ENCODE measurements around the gene UTRN. TPM values are rescaled to one million over a fixed set of nuclear protein-coding genes. Genes with fewer than 3 reads are reported as not detected.

Gene UTRN
- total RNA-seq, 1 experiment from 2014 or later: 79.7 TPM

GRCh38 chr6:144250276-144250675, 34.9 kb upstream of the UTRN start:
- H2BK120ac ChIP-seq (ENCODE audit: low read depth, low read length, poor library complexity, severe bottlenecking): no peak overlapping the region
- peaks cover 2% of the 10 kb centered on the region; the same call in 1 of the 2 replicates for H3K4me1 ChIP-seq (ENCODE audit: insufficient read depth, low read length)
- H3K27me3 ChIP-seq (ENCODE audit: insufficient read depth, low read length): no peaks in the 10 kb centered on the region
- H2BK15ac ChIP-seq (ENCODE audit: low read depth, low read length): no peak overlapping the region
- TF ChIP-seq, protein P1, sequence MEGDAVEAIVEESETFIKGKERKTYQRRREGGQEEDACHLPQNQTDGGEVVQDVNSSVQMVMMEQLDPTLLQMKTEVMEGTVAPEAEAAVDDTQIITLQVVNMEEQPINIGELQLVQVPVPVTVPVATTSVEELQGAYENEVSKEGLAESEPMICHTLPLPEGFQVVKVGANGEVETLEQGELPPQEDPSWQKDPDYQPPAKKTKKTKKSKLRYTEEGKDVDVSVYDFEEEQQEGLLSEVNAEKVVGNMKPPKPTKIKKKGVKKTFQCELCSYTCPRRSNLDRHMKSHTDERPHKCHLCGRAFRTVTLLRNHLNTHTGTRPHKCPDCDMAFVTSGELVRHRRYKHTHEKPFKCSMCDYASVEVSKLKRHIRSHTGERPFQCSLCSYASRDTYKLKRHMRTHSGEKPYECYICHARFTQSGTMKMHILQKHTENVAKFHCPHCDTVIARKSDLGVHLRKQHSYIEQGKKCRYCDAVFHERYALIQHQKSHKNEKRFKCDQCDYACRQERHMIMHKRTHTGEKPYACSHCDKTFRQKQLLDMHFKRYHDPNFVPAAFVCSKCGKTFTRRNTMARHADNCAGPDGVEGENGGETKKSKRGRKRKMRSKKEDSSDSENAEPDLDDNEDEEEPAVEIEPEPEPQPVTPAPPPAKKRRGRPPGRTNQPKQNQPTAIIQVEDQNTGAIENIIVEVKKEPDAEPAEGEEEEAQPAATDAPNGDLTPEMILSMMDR (conservative IDR thresholded peaks at IDR 0.05): no peak
- H2BK20ac ChIP-seq (ENCODE audit: low read depth, low read length, poor library complexity, severe bottlenecking): no peak overlapping the region
- no peak overlapping the region for H3T11ph ChIP-seq (ENCODE audit: low read length)
- DNase-seq: no peak
- Mint-ChIP-seq H3K4me3 (no peak overlapping the region), H3K27ac (peak overlapping the region in 1 of 3 experiments; percentile 30; a peak in 1 of 7 replicates), H3K4me1 (peaks cover 14 to 29% of the 10 kb centered on the region in 2 experiments), H3K9me3 (peaks cover 0 to 4% of the 10 kb centered on the region in 2 experiments; a peak in 3 of 5 replicates), H3K36me3 (ENCODE audit: insufficient read depth in 1 of 3, low read depth in 3 of 3) (peaks cover 0 to 16% (median 0%) of the 10 kb centered on the region in 3 experiments; a peak in 3 of 7 replicates), H3K27me3 (ENCODE audit: low read depth) (no peaks in the 10 kb centered on the region)
- H3K79me1 ChIP-seq (ENCODE audit: insufficient read depth, low read depth, low read length, poor library complexity, severe bottlenecking): no peaks in the 10 kb centered on the region
- H3K23ac ChIP-seq (ENCODE audit: insufficient read length, low read depth, low read length): no peak overlapping the region
- H3K27ac ChIP-seq (ENCODE audit: insufficient read length, low read depth, low read length): no peak overlapping the region
- H3K14ac ChIP-seq (ENCODE audit: insufficient read depth, low read length): no peak overlapping the region
- H2AFZ ChIP-seq (ENCODE audit: low read length): no peak overlapping the region
- no peak overlapping the region for H3K56ac ChIP-seq (ENCODE audit: insufficient read length, low read depth, low read length)
- H3K79me2 ChIP-seq (ENCODE audit: insufficient read depth, low read length): no peaks in the 10 kb centered on the region
- H4K91ac ChIP-seq (ENCODE audit: insufficient read length, low read depth, low read length): no peak overlapping the region
- no peak overlapping the region for H3K18ac ChIP-seq (ENCODE audit: insufficient read length, low read depth, low read length)
- H2BK5ac ChIP-seq (ENCODE audit: insufficient read length, low read length): no peak overlapping the region
- no peak overlapping the region for H2AK5ac ChIP-seq (ENCODE audit: insufficient read length, low read length)
- no peak overlapping the region for H2BK12ac ChIP-seq (ENCODE audit: insufficient read length, low read depth, low read length)
- WGBS (ENCODE audit: extremely low coverage, insufficient read length, low lambda C conversion rate): no CpG with 5 or more reads among the region's 3 CpGs
- H3K23me2 ChIP-seq (ENCODE audit: insufficient read length, low read depth, low read length, poor library complexity, severe bottlenecking): no peaks in the 10 kb centered on the region
- no peaks in the 10 kb centered on the region for H3K9me3 ChIP-seq (ENCODE audit: control insufficient read depth, low read depth, low read length)
- no peak overlapping the region for H4K8ac ChIP-seq (replicated peaks; ENCODE audit: insufficient read length, low read depth, low read length)
- no peak overlapping the region for H3K4ac ChIP-seq (ENCODE audit: low read depth, low read length)
- H3K4me2 ChIP-seq (ENCODE audit: insufficient read depth, insufficient read length, low read length): no peak overlapping the region
- no peaks in the 10 kb centered on the region for H4K20me1 ChIP-seq (ENCODE audit: control insufficient read depth, insufficient read depth, insufficient read length)
- H4K5ac ChIP-seq (ENCODE audit: insufficient read length, low read depth, low read length): no peak overlapping the region
- no peak overlapping the region for H3K9ac ChIP-seq (ENCODE audit: extremely low read depth, insufficient read length, low read length)
